CD14-positive monocyte (primary cell): ENCODE data around the gene LEAP2. TPM values are rescaled to one million over a fixed set of nuclear protein-coding genes. Genes with fewer than 3 reads are reported as not detected.

Experiments
- DNase-seq, 3 donors: peaks; one replicate each; pipeline ENCODE4 v3.0.0-alpha.2; 2011 to 2022
- H2AFZ ChIP-seq: 2 replicates; pipeline ENCODE4 v1.6.0; 2012; ENCODE audit warnings: mild to moderate bottlenecking, low read depth, low read length, inconsistent platforms; ENCODE audit not compliant: insufficient read depth, poor library complexity, severe bottlenecking
- H3K27ac ChIP-seq, 2 donors: 1 replicate in 1 of 2; 2 replicates in 1 of 2; pipeline ENCODE4 v1.5.1; 2012 to 2013; ENCODE audit warnings: low read length in 2 of 2, control low read depth in 1 of 2, inconsistent platforms in 1 of 2, low read depth in 1 of 2, mild to moderate bottlenecking in 1 of 2
- H3K27me3 ChIP-seq, 2 donors: one replicate each; pipeline versions ENCODE4 v1.6.0 to v1.6.1; 2011 to 2013; ENCODE audit warnings: low read length in 2 of 2; ENCODE audit not compliant: control insufficient read depth in 2 of 2, insufficient read depth in 2 of 2
- H3K36me3 ChIP-seq, 2 donors: replicated peaks in 1 of 2; 1 replicate in 1 of 2; 2 replicates in 1 of 2; pipeline versions ENCODE4 v1.5.1 to v1.6.1; 2012 to 2013; ENCODE audit warnings: low read length in 2 of 2, control low read depth in 1 of 2, inconsistent platforms in 1 of 2, mild to moderate bottlenecking in 1 of 2; ENCODE audit not compliant: insufficient read depth in 2 of 2, control insufficient read depth in 1 of 2
- H3K4me1 ChIP-seq, 2 donors: 1 replicate in 1 of 2; 2 replicates in 1 of 2; pipeline versions ENCODE4 v1.5.1 to v1.6.1; 2012 to 2013; ENCODE audit warnings: low read length in 2 of 2, control low read depth in 1 of 2, inconsistent platforms in 1 of 2, mild to moderate bottlenecking in 1 of 2, moderate library complexity in 1 of 2; ENCODE audit not compliant: insufficient read depth in 2 of 2, control insufficient read depth in 1 of 2
- H3K4me2 ChIP-seq: replicated peaks from 2 replicates; pipeline ENCODE3; 2012; ENCODE audit warnings: low read length, moderate library complexity, mild to moderate bottlenecking; ENCODE audit not compliant: poor library complexity, severe bottlenecking; ENCODE audit errors: extremely low read depth
- H3K4me3 ChIP-seq, 3 experiments: fragments of 200-600 bp in 1 of 3; sonication (generic) in 1 of 3; replicated peaks in 1 of 3; 1 replicate in 2 of 3; 2 replicates in 1 of 3; pipeline ENCODE4 v1.5.1; 2011 to 2013; ENCODE audit warnings: low read length in 3 of 3, mild to moderate bottlenecking in 3 of 3, control low read depth in 2 of 3, low read depth in 2 of 3, inconsistent platforms in 1 of 3, moderate library complexity in 1 of 3
- H3K79me2 ChIP-seq: 2 replicates; pipeline ENCODE4 v1.6.0; 2012; ENCODE audit warnings: mild to moderate bottlenecking, control low read depth, inconsistent platforms, low read length, moderate library complexity; ENCODE audit not compliant: insufficient read depth
- H3K9ac ChIP-seq: 2 replicates; pipeline ENCODE4 v1.6.0; 2017; ENCODE audit warnings: low read length, mild to moderate bottlenecking; ENCODE audit not compliant: insufficient read depth, poor library complexity, severe bottlenecking
- H3K9me3 ChIP-seq, 2 donors: replicated peaks in 1 of 2; 1 replicate in 1 of 2; 2 replicates in 1 of 2; pipeline versions ENCODE4 v1.5.1 to v1.6.1; 2012 to 2013; ENCODE audit warnings: low read length in 2 of 2, control low read depth in 1 of 2; ENCODE audit not compliant: control insufficient read depth in 1 of 2, insufficient read depth in 1 of 2
- H4K20me1 ChIP-seq: 2 replicates; pipeline ENCODE4 v1.6.0; 2012; ENCODE audit warnings: mild to moderate bottlenecking, low read length, control low read depth, moderate library complexity; ENCODE audit not compliant: insufficient read depth
- H3K27ac Mint-ChIP-seq, 7 donors: one replicate each; pipeline ENCODE4 v1.8.0; 2020; ENCODE audit warnings: mild to moderate bottlenecking in 7 of 7, mixed read lengths in 7 of 7, moderate library complexity in 6 of 7, inconsistent platforms in 2 of 7
- H3K27me3 Mint-ChIP-seq, 3 donors: one replicate each; pipeline ENCODE4 v1.8.0; 2021 to 2022; ENCODE audit warnings: low read depth in 3 of 3, mild to moderate bottlenecking in 3 of 3, mixed read lengths in 3 of 3, moderate library complexity in 3 of 3, inconsistent platforms in 1 of 3
- H3K36me3 Mint-ChIP-seq, 2 donors: one replicate each; pipeline ENCODE4 v1.8.0; 2020; ENCODE audit warnings: mixed read lengths in 2 of 2, inconsistent platforms in 1 of 2, mild to moderate bottlenecking in 1 of 2
- H3K4me1 Mint-ChIP-seq: one replicate; pipeline ENCODE4 v1.8.0; 2020; ENCODE audit warnings: mild to moderate bottlenecking, mixed read lengths
- H3K4me3 Mint-ChIP-seq, 2 donors: one replicate each; pipeline ENCODE4 v1.8.0; 2020; ENCODE audit warnings: mild to moderate bottlenecking in 2 of 2, mixed read lengths in 2 of 2, moderate library complexity in 1 of 2
- H3K9me3 Mint-ChIP-seq, 7 donors: one replicate each; pipeline ENCODE4 v1.8.0; 2020 to 2022; ENCODE audit warnings: mixed read lengths in 7 of 7, mild to moderate bottlenecking in 6 of 7, moderate library complexity in 6 of 7, inconsistent platforms in 2 of 7
- WGBS: methylation state at CpG from one replicate; pipeline ENCODE4 v1.1.5; 2013; ENCODE audit warnings: missing lambda C conversion rate; ENCODE audit not compliant: insufficient coverage; 5-methylcytosine and 5-hydroxymethylcytosine counted together
- intact Hi-C, 2 donors: fragments of 100-400 bp; cut with micrococcal nuclease; formaldehyde crosslinking; loops; one replicate each; pipeline versions ENCODE4 v1.15.0 to v1.15.1; 2023
- polyA plus RNA-seq, 3 donors: library from polyadenylated mRNA; depleted of rRNA in 1 of 3; unstranded in 2 of 3; stranded (reverse) in 1 of 3; fragments of 300-500 nt in 2 of 3; fragments of >200 nt in 1 of 3; fragmentation: Illumina TruSeq in 2 of 3; gene quantifications; 1 replicate in 2 of 3; 2 replicates in 1 of 3; pipeline ENCODE4 v1.2.3, GENCODE V29; 2012 to 2021
- TF ChIP-seq, protein P1 (sequence below): fragments of 200-600 bp; IDR thresholded peaks from one replicate; pipeline ENCODE4 v1.8.0; 2022; ENCODE audit warnings: antibody characterized with exemption, mild to moderate bottlenecking

LEAP2 gene
- polyA plus RNA-seq, 3 donors = 0.59 to 2.3 (median 0.88) TPM

DNA sequence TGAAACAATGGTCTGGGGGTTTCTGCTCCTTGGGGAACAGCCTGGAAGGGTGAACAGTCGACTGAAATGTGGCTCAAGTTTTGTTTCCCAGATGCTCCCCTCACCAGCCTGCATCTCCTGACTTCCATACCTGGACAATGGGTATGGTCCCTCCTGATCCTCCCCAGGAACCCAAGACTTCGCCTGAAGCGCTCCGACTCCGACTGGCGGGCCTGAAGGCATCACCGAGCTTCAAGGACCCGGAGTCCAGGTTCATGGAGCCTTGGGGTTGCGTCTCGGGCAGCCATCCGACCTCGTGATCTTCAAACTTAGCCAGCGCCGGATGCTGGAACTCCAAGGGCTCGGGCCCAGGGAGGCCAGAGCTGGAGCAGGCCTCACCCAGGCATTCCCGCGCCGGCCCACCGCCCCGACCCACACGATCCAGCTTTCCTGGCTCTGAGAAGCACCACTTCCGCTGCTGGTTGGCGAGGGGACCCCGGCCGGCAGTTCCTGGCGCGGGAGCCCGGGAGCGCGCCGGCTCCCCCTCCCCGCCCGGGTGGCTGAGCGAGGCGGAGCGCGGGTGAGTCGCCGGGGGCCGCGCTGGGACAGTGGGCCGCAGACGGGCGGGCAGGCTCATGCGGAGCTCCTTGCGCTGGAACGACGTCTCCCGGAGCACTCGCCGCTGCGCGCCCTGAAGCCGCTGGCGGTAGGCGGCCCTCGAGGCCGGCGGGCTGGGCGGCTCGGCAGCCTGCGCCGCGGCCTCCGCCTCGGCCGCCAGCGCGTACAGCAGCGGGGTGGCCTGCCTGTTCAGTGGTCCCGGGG lies 48.2 kb upstream of the LEAP2 start:
- no peak overlapping the region for H2AFZ ChIP-seq
- H3K36me3 ChIP-seq = peaks cover 0 to 37% of the 10 kb centered on the region in 2 donors
- H3K9me3 Mint-ChIP-seq = peaks cover 0 to 21% (median 13%) of the 10 kb centered on the region in 7 donors
- intact Hi-C loops = loop anchor here in 1 of 2 donors (10.0 kb wide), 1 partner anchor 320 kb away; no protein-coding TSS in a partner anchor
- peak overlapping the region; percentile 50 for H3K4me2 ChIP-seq
- peaks cover 13 to 35% of the 10 kb centered on the region in 2 donors for H3K4me1 ChIP-seq
- no peak overlapping the region for H3K27ac Mint-ChIP-seq
- peaks cover 0 to 17% of the 10 kb centered on the region in 2 donors for H3K9me3 ChIP-seq
- peaks cover 33% of the 10 kb centered on the region for H3K4me1 Mint-ChIP-seq
- peaks cover 86% of the 10 kb centered on the region for H4K20me1 ChIP-seq
- H3K27me3 Mint-ChIP-seq = peaks cover 75 to 96% (median 84%) of the 10 kb centered on the region in 3 donors
- no peak for DNase-seq
- H3K27me3 ChIP-seq = peaks cover 45 to 87% of the 10 kb centered on the region in 2 donors
- peak overlapping the region in 1 of 2 donors; percentile 77 for H3K4me3 Mint-ChIP-seq
- H3K9ac ChIP-seq = peak overlapping the region; percentile 6
- no peak overlapping the region for H3K4me3 ChIP-seq
- H3K27ac ChIP-seq = no peak overlapping the region
- WGBS = 20% methylated on average over 71 of the region's 71 CpGs
- H3K79me2 ChIP-seq = peaks cover 11% of the 10 kb centered on the region
- TF ChIP-seq, protein P1, sequence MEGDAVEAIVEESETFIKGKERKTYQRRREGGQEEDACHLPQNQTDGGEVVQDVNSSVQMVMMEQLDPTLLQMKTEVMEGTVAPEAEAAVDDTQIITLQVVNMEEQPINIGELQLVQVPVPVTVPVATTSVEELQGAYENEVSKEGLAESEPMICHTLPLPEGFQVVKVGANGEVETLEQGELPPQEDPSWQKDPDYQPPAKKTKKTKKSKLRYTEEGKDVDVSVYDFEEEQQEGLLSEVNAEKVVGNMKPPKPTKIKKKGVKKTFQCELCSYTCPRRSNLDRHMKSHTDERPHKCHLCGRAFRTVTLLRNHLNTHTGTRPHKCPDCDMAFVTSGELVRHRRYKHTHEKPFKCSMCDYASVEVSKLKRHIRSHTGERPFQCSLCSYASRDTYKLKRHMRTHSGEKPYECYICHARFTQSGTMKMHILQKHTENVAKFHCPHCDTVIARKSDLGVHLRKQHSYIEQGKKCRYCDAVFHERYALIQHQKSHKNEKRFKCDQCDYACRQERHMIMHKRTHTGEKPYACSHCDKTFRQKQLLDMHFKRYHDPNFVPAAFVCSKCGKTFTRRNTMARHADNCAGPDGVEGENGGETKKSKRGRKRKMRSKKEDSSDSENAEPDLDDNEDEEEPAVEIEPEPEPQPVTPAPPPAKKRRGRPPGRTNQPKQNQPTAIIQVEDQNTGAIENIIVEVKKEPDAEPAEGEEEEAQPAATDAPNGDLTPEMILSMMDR = no peak
- peaks cover 38% of the 10 kb centered on the region in 2 donors for H3K36me3 Mint-ChIP-seq

DNA sequence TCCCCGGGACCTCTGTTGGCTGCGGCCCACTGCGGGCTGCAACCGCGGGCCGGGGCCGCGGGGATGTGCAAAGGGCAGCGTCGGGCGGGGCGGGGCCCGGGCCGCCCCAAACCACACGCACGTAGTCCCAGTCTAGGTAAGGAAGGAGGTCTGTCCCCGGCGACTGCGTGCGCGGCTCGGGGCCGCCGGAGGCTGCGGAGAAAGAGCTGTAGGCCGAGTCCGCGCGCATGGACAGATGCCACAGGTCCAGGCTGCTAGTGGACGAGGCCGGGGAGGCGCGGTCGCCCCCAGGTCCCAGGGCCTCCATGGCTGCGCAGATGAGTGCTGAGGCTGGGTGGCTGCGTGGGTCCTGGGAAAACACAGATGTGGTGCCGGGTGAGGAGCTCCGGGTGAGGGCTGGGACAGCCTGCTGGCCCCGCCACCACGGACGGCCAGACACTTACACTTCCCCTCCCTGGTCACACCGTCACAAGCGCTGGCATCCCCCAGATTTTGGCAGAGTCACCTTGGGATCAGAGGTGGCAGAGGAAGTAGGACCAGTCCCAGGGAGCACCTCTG lies 47.6 kb upstream of the LEAP2 start:
- no peak overlapping the region for H3K27ac ChIP-seq
- peak in 1 of 3 donors; percentile 13 for DNase-seq
- Mint-ChIP-seq H3K36me3 (peaks cover 39% of the 10 kb centered on the region in 2 donors), H3K9me3 (peaks cover 0 to 21% (median 13%) of the 10 kb centered on the region in 7 donors), H3K27me3 (peaks cover 72 to 96% (median 80%) of the 10 kb centered on the region in 3 donors), H3K27ac (no peak overlapping the region), H3K4me1 (peaks cover 33% of the 10 kb centered on the region), H3K4me3 (peak overlapping the region in 1 of 2 donors; percentile 78)
- H3K36me3 ChIP-seq = peaks cover 0 to 37% of the 10 kb centered on the region in 2 donors
- WGBS = 8% methylated on average over 36 of the region's 43 CpGs
- no peak overlapping the region for H2AFZ ChIP-seq
- H3K4me2 ChIP-seq = peak overlapping the region; percentile 50
- H3K9ac ChIP-seq = peak overlapping the region; percentile 6
- intact Hi-C loops = loop anchor here in 1 of 2 donors (10.0 kb wide), 1 partner anchor 321 kb away; no protein-coding TSS in a partner anchor
- H3K79me2 ChIP-seq = peaks cover 11% of the 10 kb centered on the region
- H3K27me3 ChIP-seq = peaks cover 45 to 85% of the 10 kb centered on the region in 2 donors
- H3K9me3 ChIP-seq = peaks cover 0 to 17% of the 10 kb centered on the region in 2 donors
- H3K4me3 ChIP-seq = no peak overlapping the region
- TF ChIP-seq, protein P1 = no peak
- peaks cover 82% of the 10 kb centered on the region for H4K20me1 ChIP-seq
- peaks cover 16 to 39% of the 10 kb centered on the region in 2 donors for H3K4me1 ChIP-seq
